Bronchial epithelial cell (primary cell): ENCODE results near the gene SBSN. TPM values are rescaled to one million over a fixed set of nuclear protein-coding genes. Genes with fewer than 3 reads are reported as not detected.

Source experiments
- total RNA-seq: library from RNA; depleted of rRNA; stranded (reverse); fragments of >200 nt; gene quantifications from 2 replicates; pipeline ENCODE4 v1.2.1, GENCODE V29; 2014

Gene SBSN
- total RNA-seq, 1 donor from 2014 or later, result 9.5 TPM

Other genes starting within 250 kb of the SBSN start
- gene HAMP, start 245.8 kb downstream of the SBSN start, total RNA-seq, result not detected in 2 replicates
- not detected in 2 replicates for gene MAG, start 236.2 kb downstream of the SBSN start, total RNA-seq
- gene CD22, start 199.1 kb downstream of the SBSN start, total RNA-seq, result 0.53 TPM in 1 of 2 replicates, not detected in the other
- not detected in 2 replicates for gene FFAR1, start 180.4 kb downstream of the SBSN start, total RNA-seq
- gene FFAR3, start 169.9 kb downstream of the SBSN start, total RNA-seq, result not detected in 2 replicates
- not detected in 2 replicates for gene GPR42, start 157.2 kb downstream of the SBSN start, total RNA-seq
- gene FFAR2, start 80.1 kb downstream of the SBSN start, total RNA-seq, result not detected in 2 replicates
- gene KRTDAP, start 37.8 kb downstream of the SBSN start, total RNA-seq, result 1.4 TPM in 1 of 2 replicates, not detected in the other
- gene DMKN, start 14.7 kb downstream of the SBSN start, total RNA-seq, result 97.4 and 269 TPM in 2 replicates
- not detected in 2 replicates for gene GAPDHS, start 5.1 kb upstream of the SBSN start, total RNA-seq
- 136 and 163 TPM in 2 replicates for gene TMEM147, start 17.3 kb upstream of the SBSN start, total RNA-seq
- gene ATP4A, start 35.3 kb upstream of the SBSN start, total RNA-seq, result not detected in 2 replicates
- gene PMIS2, start 57.9 kb upstream of the SBSN start, total RNA-seq, result not detected in 2 replicates
- 3.9 and 4.2 TPM in 2 replicates for gene HAUS5, start 84.4 kb upstream of the SBSN start, total RNA-seq
- 33.4 and 37.8 TPM in 2 replicates for gene RBM42, start 100.7 kb upstream of the SBSN start, total RNA-seq
- under 0.01 and 0.38 TPM in 2 replicates for gene ETV2, start 113.4 kb upstream of the SBSN start, total RNA-seq
- gene COX6B1, start 120.0 kb upstream of the SBSN start, total RNA-seq, result 217 and 224 TPM in 2 replicates
- 0.38 TPM in 1 of 2 replicates, not detected in the other for gene UPK1A, start 138.2 kb upstream of the SBSN start, total RNA-seq
- gene ZBTB32, start 176.2 kb upstream of the SBSN start, total RNA-seq, result not detected in 2 replicates
- 3.4 and 7.0 TPM in 2 replicates for gene KMT2B, start 189.7 kb upstream of the SBSN start, total RNA-seq
- 0.13 and 0.26 TPM in 2 replicates for gene IGFLR1, start 214.1 kb upstream of the SBSN start, total RNA-seq
- 14.7 and 17.5 TPM in 2 replicates for gene U2AF1L4, start 217.1 kb upstream of the SBSN start, total RNA-seq
- gene PSENEN, start 217.3 kb upstream of the SBSN start, total RNA-seq, result 7.9 and 21.5 TPM in 2 replicates
- gene LIN37, start 220.3 kb upstream of the SBSN start, total RNA-seq, result 5.3 and 7.0 TPM in 2 replicates
- gene HSPB6, start 228.7 kb upstream of the SBSN start, total RNA-seq, result 0.13 and 1.3 TPM in 2 replicates
- gene PROSER3, start 229.9 kb upstream of the SBSN start, total RNA-seq, result 1.3 and 2.6 TPM in 2 replicates
- under 0.01 TPM in 1 of 2 replicates, not detected in the other for gene ARHGAP33, start 247.3 kb upstream of the SBSN start, total RNA-seq